Measurements from ENCODE around the gene MT2A.

- no peak for TF ChIP-seq CTCF (IDR thresholded peaks at IDR 0.05)
- TF ChIP-seq POLR2A (IDR thresholded peaks at IDR 0.05): no peak
Measured at GRCh38 chr16:56580391-56581048, 27.9 kb upstream of the MT2A start.
